Lung microvascular endothelial cell (primary cell): Measurements from ENCODE around the gene SLC44A2. TPM values are rescaled to one million over a fixed set of nuclear protein-coding genes. Genes with fewer than 3 reads are reported as not detected.
"Not testable (repeated sequence)": the region's sequence is repeated elsewhere in the genome, so short reads cannot be mapped to it uniquely, and the experiment has no call there.

Source experiments
- DNase-seq, 2 donors: peaks; one replicate each; pipeline versions ENCODE4 v3.0.0 to v3.0.0-alpha.2; 2010; ENCODE audit warnings: low read depth in 2 of 2
- total RNA-seq: library from RNA; depleted of rRNA; stranded (reverse); fragments of >200 nt; gene quantifications from 2 replicates; pipeline ENCODE4 v1.2.1, GENCODE V29; 2014

SLC44A2 gene
- total RNA-seq, 1 donor from 2014 or later: 71.8 TPM

- DNase-seq: no peak
Measured at GRCh38 chr19:10651851-10652250, 26.5 kb downstream of the SLC44A2 start.

DNA sequence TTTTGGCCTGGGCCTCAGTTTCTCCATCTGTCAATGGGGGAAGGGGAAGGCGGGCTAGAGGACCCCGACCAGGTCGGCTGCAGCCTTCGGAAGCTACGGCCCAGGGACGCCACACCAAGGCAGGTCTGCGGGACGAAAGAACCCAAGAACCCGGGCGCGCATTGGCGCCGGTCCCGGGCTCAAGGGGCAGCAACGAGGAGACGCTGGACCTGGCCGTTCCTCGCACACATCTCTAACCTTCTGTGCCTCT is 28.1 kb downstream of the SLC44A2 start:
- DNase-seq: no peak

- DNase-seq: peak; percentile 100
Measured at GRCh38 chr19:10653732-10654609, 28.6 kb downstream of the SLC44A2 start, which contains the start of gene ILF3. ILF3 (plus strand) TSS chr19:10654346; CDS start chr19:10670606, 16,260 bp downstream.

- DNase-seq: peak; percentile 47 to 66
Measured at GRCh38 chr19:10654610-10655456, 29.5 kb downstream of the SLC44A2 start.

DNA sequence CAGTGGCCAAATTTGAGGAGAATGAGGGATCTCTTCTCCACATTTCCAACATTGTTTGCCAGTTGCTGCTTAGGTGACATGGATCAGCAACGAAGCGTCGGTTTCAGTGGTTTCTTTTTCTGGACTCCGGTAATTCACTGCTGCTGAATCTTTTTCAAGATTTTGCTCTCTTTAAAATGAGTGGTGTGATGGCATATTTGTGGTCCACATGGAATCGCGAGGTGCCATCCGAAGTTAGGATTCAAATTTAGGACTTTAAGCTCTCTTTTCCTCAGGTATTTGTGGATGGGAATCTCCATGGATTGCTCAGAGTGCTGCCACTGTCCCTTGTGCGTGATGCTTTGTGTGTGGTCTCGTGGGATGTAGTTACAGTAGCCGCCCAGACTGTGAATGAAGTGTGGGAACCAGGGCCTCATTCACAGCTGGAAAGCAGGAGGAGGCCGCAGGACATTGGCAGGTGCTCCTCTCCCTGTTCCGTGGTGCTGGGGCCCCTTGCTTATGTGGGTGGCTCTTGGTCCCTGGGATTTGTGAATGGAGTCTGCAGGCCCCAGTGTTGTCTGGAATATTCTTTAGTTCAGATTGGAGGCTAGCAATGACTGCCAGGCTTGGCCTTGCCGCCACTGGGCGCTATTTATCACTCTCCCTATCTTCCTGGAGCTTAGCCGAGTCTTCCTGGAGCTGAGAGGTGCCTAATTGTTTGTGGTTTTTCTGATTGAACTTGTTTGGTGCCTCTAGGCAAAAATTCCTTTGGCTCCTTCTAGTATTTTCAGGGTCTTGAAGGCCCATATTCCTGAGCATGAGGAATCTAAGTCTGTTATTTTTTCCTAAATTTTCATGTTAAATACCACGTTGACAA is 30.3 kb downstream of the SLC44A2 start:
- peak; percentile 48 to 54 for DNase-seq

DNA sequence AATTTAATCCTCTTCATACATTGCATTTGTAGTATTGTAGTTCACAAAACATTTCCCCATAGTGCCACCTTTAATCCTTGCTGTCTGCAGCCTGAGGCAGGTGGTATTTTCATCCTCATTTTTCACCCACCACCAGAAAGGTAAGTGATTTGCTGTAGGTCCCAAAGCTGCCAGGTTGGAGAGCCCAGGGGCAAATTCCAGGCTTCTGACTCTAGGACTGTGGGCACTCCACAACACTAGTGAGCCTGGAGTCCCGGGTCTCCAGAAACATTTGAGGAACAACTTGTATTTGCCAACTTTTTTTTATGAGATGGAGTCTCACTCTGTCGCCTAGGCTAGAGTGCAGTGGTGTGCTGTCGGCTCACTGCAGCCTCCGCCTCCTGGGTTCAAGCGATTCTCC is 35.0 kb downstream of the SLC44A2 start:
- DNase-seq: no peak

DNA sequence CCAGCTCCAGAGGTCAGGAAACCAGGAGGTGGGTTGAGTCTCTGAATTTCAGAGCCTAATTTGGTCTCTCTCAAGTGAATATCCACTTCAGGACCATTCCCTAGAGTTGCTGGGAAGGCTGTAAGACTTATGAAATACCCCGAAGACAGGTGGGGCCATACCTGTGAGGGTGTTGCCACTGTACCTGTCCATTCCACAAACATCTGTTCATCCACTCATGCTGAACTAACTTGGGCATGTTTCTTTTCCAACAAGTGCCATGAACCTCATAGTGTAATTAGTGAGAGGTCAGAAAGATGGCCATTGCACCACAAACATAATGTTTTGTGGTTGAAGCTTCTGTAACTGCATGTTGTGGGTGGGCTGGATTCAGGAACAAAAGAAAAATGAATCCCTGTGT is 36.6 kb downstream of the SLC44A2 start:
- DNase-seq: no peak

- DNase-seq: no peak
Measured at GRCh38 chr19:10662384-10663251, 37.3 kb downstream of the SLC44A2 start.

DNA sequence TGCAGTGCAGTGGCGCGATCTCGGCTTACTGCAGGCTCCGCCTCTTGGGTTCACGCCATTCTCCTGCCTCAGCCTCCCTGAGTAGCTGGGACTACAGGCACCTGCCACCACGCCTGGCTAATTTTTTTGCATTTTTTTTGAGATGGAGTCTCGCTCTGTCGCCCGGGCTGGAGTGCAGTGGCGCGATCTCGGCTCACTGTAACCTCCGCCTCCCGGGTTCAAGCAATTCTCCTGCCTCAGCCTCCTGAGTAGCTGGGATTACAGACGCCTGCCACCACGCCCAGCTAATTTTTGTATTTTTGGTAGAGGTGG is 37.9 kb downstream of the SLC44A2 start:
- DNase-seq: not testable (repeated sequence)

- no peak for DNase-seq
Measured at GRCh38 chr19:10667867-10668266, 42.5 kb downstream of the SLC44A2 start.

GRCh38 chr19:10669246-10669645 is 43.9 kb downstream of the SLC44A2 start:
- no peak for DNase-seq

- no peak for DNase-seq
Measured at GRCh38 chr19:10670182-10670581, 44.8 kb downstream of the SLC44A2 start.

DNA sequence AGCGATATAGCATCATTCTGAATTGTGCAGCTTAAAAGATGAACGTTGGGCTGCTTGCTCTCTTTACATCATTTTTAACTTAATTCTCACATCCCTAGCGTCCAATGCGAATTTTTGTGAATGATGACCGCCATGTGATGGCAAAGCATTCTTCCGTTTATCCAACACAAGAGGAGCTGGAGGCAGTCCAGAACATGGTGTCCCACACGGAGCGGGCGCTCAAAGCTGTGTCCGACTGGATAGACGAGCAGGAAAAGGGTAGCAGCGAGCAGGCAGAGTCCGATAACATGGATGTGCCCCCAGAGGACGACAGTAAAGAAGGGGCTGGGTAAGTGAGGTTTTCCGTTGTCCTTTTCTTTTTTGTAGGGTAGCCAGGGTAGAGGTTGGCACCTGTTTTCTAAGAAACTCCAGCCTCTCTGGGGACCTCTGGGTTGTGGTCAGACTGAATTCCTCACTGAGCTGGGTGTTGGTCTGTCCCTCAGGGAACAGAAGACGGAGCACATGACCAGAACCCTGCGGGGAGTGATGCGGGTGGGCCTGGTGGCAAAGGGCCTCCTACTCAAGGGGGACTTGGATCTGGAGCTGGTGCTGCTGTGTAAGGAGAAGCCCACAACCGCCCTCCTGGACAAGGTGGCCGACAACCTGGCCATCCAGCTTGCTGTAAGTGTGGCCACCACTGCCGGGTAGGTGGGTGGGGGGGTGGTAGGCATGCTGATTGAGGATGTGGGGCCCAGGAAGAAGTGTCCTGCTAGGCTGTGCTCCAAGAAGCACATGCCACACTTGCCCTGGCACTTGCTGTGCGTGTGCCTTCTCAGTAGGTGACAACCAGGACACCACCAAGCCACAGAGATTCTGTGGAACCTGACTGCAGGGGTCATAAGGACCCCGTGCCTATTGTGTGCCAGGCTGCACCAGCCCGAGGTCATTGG is 45.8 kb downstream of the SLC44A2 start:
- DNase-seq: no peak

- DNase-seq: not testable (repeated sequence)
Measured at GRCh38 chr19:10671922-10672321, 46.6 kb downstream of the SLC44A2 start.

DNA sequence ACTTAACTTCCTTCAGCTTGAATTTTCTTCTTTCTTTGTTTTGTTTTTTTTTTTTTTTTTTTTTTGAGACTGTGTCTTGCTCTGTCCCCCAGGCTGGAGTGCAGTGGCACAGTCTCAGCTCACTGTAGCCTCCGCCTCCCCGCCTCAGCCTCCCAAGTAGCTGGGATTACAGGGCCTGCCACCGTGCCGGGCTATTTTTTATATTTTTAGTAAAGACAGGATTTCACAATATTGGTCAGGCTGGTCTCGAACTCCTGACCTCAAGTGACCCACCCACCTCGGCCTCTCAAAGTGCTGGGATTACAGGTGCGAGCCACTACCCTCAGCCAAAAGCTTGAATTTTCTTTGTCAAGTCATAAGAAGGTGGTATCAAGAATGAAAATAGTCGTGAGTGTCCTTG is 49.9 kb downstream of the SLC44A2 start:
- not testable (repeated sequence) for DNase-seq

GRCh38 chr19:10677751-10678150 is 52.4 kb downstream of the SLC44A2 start:
- DNase-seq: no peak

- DNase-seq: no peak
Measured at GRCh38 chr19:10678813-10679212, 53.5 kb downstream of the SLC44A2 start.

DNA sequence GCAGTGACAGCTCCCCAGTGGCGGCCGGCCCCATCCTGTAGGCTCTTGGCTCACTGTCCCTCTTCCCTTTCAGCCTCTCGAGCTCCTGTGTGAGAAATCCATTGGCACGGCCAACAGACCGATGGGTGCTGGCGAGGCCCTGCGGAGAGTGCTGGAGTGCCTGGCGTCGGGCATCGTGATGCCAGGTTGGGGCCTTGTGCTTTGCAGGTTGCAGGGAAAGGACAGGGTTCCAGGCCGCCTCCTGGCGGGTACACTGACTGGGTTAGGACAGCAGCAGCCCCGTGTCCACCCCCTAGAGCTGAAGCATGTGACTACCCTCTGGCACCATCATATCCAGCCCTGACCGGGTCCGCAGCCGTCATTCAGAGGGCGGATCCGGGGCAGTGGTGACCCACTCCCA is 54.4 kb downstream of the SLC44A2 start:
- DNase-seq: no peak

- DNase-seq: no peak
Measured at GRCh38 chr19:10680545-10681135, 55.3 kb downstream of the SLC44A2 start.
